Activated T-cell treated with anti-CD3 and anti-CD28 coated beads, Interleukin-2, amount 50 U/mL, for 4 hours (primary cell): ENCODE data around the gene PIP5K1C. TPM values are rescaled to one million over a fixed set of nuclear protein-coding genes. Genes with fewer than 3 reads are reported as not detected.
"Not testable (repeated sequence)": the region's sequence is repeated elsewhere in the genome, so short reads cannot be mapped to it uniquely, and the experiment has no call there.

Source experiments
- ATAC-seq, 2 donors: fragments of 200-7000 bp; cut with Tn5 transposase; one replicate each; pipeline ENCODE4 v1.10.0; 2021
- DNase-seq: peaks from one replicate; pipeline ENCODE4 v3.0.0-alpha.2; 2020
- H3K27me3 Mint-ChIP-seq: one replicate; pipeline ENCODE4 v1.8.0; 2021; ENCODE audit warnings: low read depth, mixed read lengths
- H3K36me3 Mint-ChIP-seq: one replicate; pipeline ENCODE4 v1.8.0; 2022; ENCODE audit warnings: mixed read lengths; ENCODE audit not compliant: insufficient read depth
- H3K4me1 Mint-ChIP-seq: one replicate; pipeline ENCODE4 v1.8.0; 2021; ENCODE audit warnings: low read depth, mixed read lengths
- H3K4me3 Mint-ChIP-seq: one replicate; pipeline ENCODE4 v1.8.0; 2021; ENCODE audit warnings: mild to moderate bottlenecking, moderate library complexity, mixed read lengths
- H3K9me3 Mint-ChIP-seq: one replicate; pipeline ENCODE4 v1.8.0; 2021; ENCODE audit warnings: mixed read lengths
- total RNA-seq, 3 donors: library from RNA; stranded (reverse); gene quantifications; one replicate each; pipeline ENCODE4 v1.2.1, GENCODE V29; 2021

PIP5K1C gene
- total RNA-seq, 3 donors from 2014 or later = 12.1 to 20.9 (median 16.7) TPM

DNA sequence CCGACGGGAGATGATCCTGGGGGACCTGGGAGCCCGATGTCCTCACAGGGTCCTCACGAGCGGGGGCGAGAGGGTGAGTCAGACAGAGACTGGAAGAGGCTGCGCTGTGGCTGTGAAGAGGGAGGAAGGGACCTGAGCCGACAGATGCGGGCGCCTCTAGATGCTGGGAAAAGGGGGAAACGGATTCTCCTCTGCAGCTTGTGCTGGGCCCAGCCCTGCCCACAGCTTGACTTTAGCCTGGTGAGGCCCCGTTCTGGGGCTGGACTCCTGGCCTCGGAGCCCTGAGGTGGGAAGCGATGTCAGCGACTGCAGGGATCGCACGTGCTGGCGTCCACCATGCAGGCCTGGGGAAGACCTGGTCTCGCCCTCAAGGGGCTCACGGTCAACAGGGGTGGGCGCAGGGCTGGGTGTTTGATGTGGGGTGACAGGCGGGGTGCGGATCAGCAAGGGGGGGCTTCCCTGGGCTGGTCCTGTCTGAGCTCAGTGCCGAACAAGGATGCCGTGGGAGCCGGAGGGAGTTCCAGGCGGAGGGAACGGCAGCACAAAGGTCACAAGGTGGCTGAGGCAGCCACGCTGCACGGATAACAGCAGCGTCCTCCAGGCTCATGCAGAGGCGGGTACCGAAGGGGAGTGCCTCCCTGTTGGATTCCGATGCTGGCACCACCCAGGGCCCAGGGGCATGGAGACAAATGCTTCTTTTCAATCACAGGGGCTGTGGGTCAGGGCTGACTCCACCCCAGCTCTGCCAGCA, 31.8 kb downstream of the PIP5K1C start:
- Mint-ChIP-seq H3K4me3 (no peak overlapping the region), H3K27me3 (no peaks in the 10 kb centered on the region), H3K9me3 (no peaks in the 10 kb centered on the region), H3K4me1 (peaks cover 24% of the 10 kb centered on the region), H3K36me3 (no peaks in the 10 kb centered on the region)
- DNase-seq (no peak), ATAC-seq (no peak)

- no peak for ATAC-seq
- H3K36me3 Mint-ChIP-seq = peaks cover 3% of the 10 kb centered on the region
- DNase-seq = no peak
- H3K9me3 Mint-ChIP-seq = no peaks in the 10 kb centered on the region
- no peaks in the 10 kb centered on the region for H3K27me3 Mint-ChIP-seq
- no peak overlapping the region for H3K4me3 Mint-ChIP-seq
- peaks cover 24% of the 10 kb centered on the region for H3K4me1 Mint-ChIP-seq
Observed at GRCh38 chr19:3667766-3668165, 32.5 kb downstream of the PIP5K1C start.

GRCh38 chr19:3667037-3667638, 33.1 kb downstream of the PIP5K1C start:
- DNase-seq (no peak), ATAC-seq (no peak)
- Mint-ChIP-seq H3K27me3 (no peaks in the 10 kb centered on the region), H3K9me3 (no peaks in the 10 kb centered on the region), H3K36me3 (peaks cover 3% of the 10 kb centered on the region), H3K4me3 (no peak overlapping the region), H3K4me1 (peaks cover 21% of the 10 kb centered on the region)

GRCh38 chr19:3666545-3666856, 33.8 kb downstream of the PIP5K1C start:
- not testable (repeated sequence) for H3K9me3 Mint-ChIP-seq, DNase-seq, H3K27me3 Mint-ChIP-seq, H3K4me3 Mint-ChIP-seq, ATAC-seq, H3K36me3 Mint-ChIP-seq
- peaks cover 16% of the 10 kb centered on the region for H3K4me1 Mint-ChIP-seq

DNA sequence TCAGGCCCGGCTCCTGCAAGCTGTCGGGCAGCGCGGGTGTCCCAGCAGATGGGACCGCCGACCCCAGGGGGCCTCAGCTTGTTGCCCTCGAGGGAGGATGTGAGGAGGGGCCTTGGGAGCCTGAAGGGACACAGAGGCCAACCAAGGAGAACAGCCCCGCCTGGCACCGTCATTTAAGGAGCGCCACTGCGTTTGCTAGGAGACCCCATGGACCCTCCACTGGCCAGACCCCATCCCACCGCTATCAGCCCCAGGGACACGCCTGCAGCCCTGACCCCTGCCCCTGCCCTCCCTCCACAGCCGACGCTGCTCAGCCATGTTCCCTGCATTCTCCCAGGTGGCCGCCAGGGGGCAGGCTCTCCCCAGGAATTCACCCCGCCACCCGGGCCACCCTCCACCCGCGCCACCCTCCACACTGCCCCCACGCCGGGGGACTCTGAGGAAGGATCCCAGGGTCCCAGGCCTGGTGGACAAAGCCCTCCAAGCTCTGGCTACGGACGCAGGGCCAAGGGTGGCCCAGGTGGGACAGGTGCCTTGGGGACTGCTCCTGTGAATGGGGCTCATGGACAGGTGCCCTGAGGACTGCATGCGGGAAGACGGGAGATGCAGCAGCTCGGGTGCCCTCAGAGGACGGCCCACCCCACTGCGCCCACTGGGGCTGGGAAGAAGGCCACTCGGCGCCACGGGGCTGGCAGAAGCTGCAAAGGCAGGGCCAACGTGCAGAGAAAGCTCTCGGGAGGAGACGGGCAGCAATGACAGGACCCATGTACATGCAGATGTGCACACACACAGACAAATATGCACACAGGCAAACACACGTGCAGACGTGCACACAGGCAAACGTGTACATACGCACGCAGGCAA, 34.4 kb downstream of the PIP5K1C start:
- DNase-seq (peak; percentile 80), ATAC-seq (peak; percentile 72 to 77)
- Mint-ChIP-seq H3K4me3 (no peak overlapping the region), H3K27me3 (no peaks in the 10 kb centered on the region), H3K4me1 (peaks cover 12% of the 10 kb centered on the region), H3K9me3 (no peaks in the 10 kb centered on the region), H3K36me3 (peaks cover 9% of the 10 kb centered on the region)

- H3K27me3 Mint-ChIP-seq = no peaks in the 10 kb centered on the region
- H3K4me1 Mint-ChIP-seq = peaks cover 9% of the 10 kb centered on the region
- H3K4me3 Mint-ChIP-seq = no peak overlapping the region
- DNase-seq = no peak
- ATAC-seq = no peak
- no peaks in the 10 kb centered on the region for H3K9me3 Mint-ChIP-seq
- H3K36me3 Mint-ChIP-seq = peaks cover 9% of the 10 kb centered on the region
Observed at GRCh38 chr19:3664879-3665642, 35.2 kb downstream of the PIP5K1C start.

- Mint-ChIP-seq H3K4me1 (peaks cover 9% of the 10 kb centered on the region), H3K27me3 (no peaks in the 10 kb centered on the region), H3K9me3 (no peaks in the 10 kb centered on the region), H3K4me3 (no peak overlapping the region), H3K36me3 (peaks cover 9% of the 10 kb centered on the region)
- ATAC-seq (no peak), DNase-seq (no peak)
Observed at GRCh38 chr19:3663838-3664237, 36.4 kb downstream of the PIP5K1C start.

- DNase-seq = no peak
- Mint-ChIP-seq H3K27me3 (no peaks in the 10 kb centered on the region), H3K36me3 (peaks cover 16% of the 10 kb centered on the region), H3K4me1 (peaks cover 5% of the 10 kb centered on the region), H3K9me3 (no peaks in the 10 kb centered on the region), H3K4me3 (no peak overlapping the region)
- ATAC-seq = no peak
Observed at GRCh38 chr19:3661284-3662238, 38.7 kb downstream of the PIP5K1C start.

DNA sequence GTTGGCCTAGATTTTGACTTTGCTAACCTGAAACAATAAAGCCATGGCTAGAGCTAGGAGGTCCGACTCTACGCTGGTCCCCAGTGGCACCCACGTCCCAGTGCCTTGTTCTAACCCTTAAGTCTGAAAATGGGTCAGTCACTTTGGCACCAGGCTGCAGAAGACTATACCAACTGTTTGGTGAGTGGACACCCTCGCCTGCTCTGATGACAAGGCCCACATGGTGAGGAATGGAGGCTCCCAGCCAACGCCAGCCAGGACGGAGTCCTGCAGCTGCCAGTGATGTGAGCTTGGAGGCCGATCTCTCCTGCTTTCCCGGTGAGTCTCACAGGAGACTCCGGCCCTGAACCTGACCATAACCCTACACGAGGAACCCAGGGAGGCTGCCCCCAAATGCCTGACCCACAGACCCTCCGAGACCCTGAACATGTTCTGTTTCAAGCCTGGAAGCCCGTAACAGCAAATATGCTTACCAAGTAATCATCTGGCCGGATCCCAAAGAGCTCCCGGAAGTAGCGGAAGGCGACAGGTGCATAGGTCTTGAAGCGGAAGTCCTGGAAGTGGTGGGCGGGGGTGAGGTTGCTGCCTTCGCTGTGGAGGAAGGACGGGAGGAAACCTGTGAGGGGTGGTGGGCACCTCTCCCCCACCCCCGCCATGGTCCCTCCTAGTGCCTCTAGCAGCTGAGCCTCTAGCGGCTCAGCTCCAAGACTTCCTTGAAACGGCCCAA, 39.6 kb downstream of the PIP5K1C start:
- peaks cover 16% of the 10 kb centered on the region for H3K36me3 Mint-ChIP-seq
- no peak overlapping the region for H3K4me3 Mint-ChIP-seq
- DNase-seq (no peak), ATAC-seq (no peak)
- no peaks in the 10 kb centered on the region for H3K9me3 Mint-ChIP-seq
- H3K27me3 Mint-ChIP-seq = no peaks in the 10 kb centered on the region
- no peaks in the 10 kb centered on the region for H3K4me1 Mint-ChIP-seq

GRCh38 chr19:3659746-3660112, 40.5 kb downstream of the PIP5K1C start:
- Mint-ChIP-seq H3K27me3 (no peaks in the 10 kb centered on the region), H3K4me3 (no peak overlapping the region), H3K4me1 (no peaks in the 10 kb centered on the region), H3K9me3 (no peaks in the 10 kb centered on the region), H3K36me3 (peaks cover 16% of the 10 kb centered on the region)
- ATAC-seq = no peak
- DNase-seq = no peak

GRCh38 chr19:3658870-3659745, 41.2 kb downstream of the PIP5K1C start:
- H3K9me3 Mint-ChIP-seq = no peaks in the 10 kb centered on the region
- ATAC-seq (no peak), DNase-seq (no peak)
- no peaks in the 10 kb centered on the region for H3K27me3 Mint-ChIP-seq
- H3K4me1 Mint-ChIP-seq = no peaks in the 10 kb centered on the region
- peaks cover 16% of the 10 kb centered on the region for H3K36me3 Mint-ChIP-seq
- no peak overlapping the region for H3K4me3 Mint-ChIP-seq
